CD4-positive, alpha-beta T cell (primary cell): Measurements from ENCODE around the gene RTCB. TPM values are rescaled to one million over a fixed set of nuclear protein-coding genes. Genes with fewer than 3 reads are reported as not detected.

Experiments used
- ATAC-seq: fragments of 200-7000 bp; cut with Tn5 transposase; one replicate; pipeline ENCODE4 v1.10.0; 2022; ENCODE audit warnings: mild to moderate bottlenecking; ENCODE audit not compliant: poor library complexity
- CTCF ChIA-PET: fragments of 350-600 bp; sonication (Branson Sonifier 250); formaldehyde crosslinking; loops from one replicate; lab custom pipeline; 2021; ENCODE audit warnings: antibody characterized with exemption, inconsistent platforms; lab: Charles Lee
- POLR2A ChIA-PET: fragments of 350-600 bp; sonication (Branson Sonifier 250); formaldehyde crosslinking; loops from one replicate; lab custom pipeline; 2021; ENCODE audit warnings: antibody characterized with exemption, inconsistent platforms; lab: Charles Lee
- DNase-seq, 14 experiments: peaks; one replicate each; pipeline ENCODE4 v3.0.0-alpha.2; 2013 to 2020; ENCODE audit warnings: mixed read lengths in 2 of 14
- H3K27ac ChIP-seq, 2 donors: one replicate each; pipeline versions ENCODE4 v1.5.1 to v1.7.0; 2013; ENCODE audit warnings: low read length in 2 of 2, low read depth in 1 of 2, mild to moderate bottlenecking in 1 of 2
- H3K27me3 ChIP-seq, 2 experiments: 1 replicate in 1 of 2; 2 replicates in 1 of 2; pipeline versions ENCODE4 v1.6.1 to v1.7.0; 2013; ENCODE audit warnings: low read length in 2 of 2, control low read depth in 1 of 2, mild to moderate bottlenecking in 1 of 2, moderate library complexity in 1 of 2; ENCODE audit not compliant: insufficient read depth in 2 of 2, control insufficient read depth in 1 of 2
- H3K36me3 ChIP-seq: one replicate; pipeline ENCODE4 v1.6.1; 2013; ENCODE audit warnings: low read length, control low read depth; ENCODE audit not compliant: insufficient read depth
- H3K4me1 ChIP-seq: one replicate; pipeline ENCODE4 v1.6.1; 2013; ENCODE audit warnings: low read length, control low read depth; ENCODE audit not compliant: insufficient read depth
- H3K4me3 ChIP-seq: one replicate; pipeline ENCODE4 v1.5.1; 2013; ENCODE audit warnings: mild to moderate bottlenecking, low read length, moderate library complexity
- H3K9me3 ChIP-seq, 2 experiments: 1 replicate in 1 of 2; 2 replicates in 1 of 2; pipeline versions ENCODE4 v1.6.1 to v1.7.0; 2013; ENCODE audit warnings: low read length in 2 of 2, mild to moderate bottlenecking in 2 of 2, control low read depth in 1 of 2, moderate library complexity in 1 of 2; ENCODE audit not compliant: control insufficient read depth in 1 of 2, insufficient read depth in 1 of 2
- H3K27ac Mint-ChIP-seq: one replicate; pipeline ENCODE4 v1.8.0; 2020; ENCODE audit warnings: mixed read lengths
- H3K27me3 Mint-ChIP-seq: one replicate; pipeline ENCODE4 v1.8.0; 2021; ENCODE audit warnings: mixed read lengths
- H3K36me3 Mint-ChIP-seq: one replicate; pipeline ENCODE4 v1.8.0; 2021; ENCODE audit warnings: low read depth, mixed read lengths
- H3K4me1 Mint-ChIP-seq: one replicate; pipeline ENCODE4 v1.8.0; 2021; ENCODE audit warnings: low read depth, mixed read lengths
- H3K4me3 Mint-ChIP-seq: one replicate; pipeline ENCODE4 v1.8.0; 2020; ENCODE audit warnings: mild to moderate bottlenecking, mixed read lengths
- H3K9me3 Mint-ChIP-seq: one replicate; pipeline ENCODE4 v1.8.0; 2020; ENCODE audit warnings: mixed read lengths
- CTCF ChIP-seq: fragments of 200-600 bp; IDR thresholded peaks from one replicate; pipeline ENCODE4 v1.8.0; 2022; ENCODE audit warnings: antibody characterized with exemption, mild to moderate bottlenecking
- intact Hi-C, 2 experiments: fragments of 100-400 bp; cut with DNase I in 1 of 2; cut with micrococcal nuclease in 1 of 2; formaldehyde crosslinking; loops; one replicate each; pipeline versions ENCODE4 v1.15.1 to v1.9.0; 2023 to 2025; cut with DNase I, micrococcal nuclease
- total RNA-seq, 174 experiments: library from RNA in 2 of 174; stranded (reverse) in 2 of 174; gene quantifications; one replicate each; pipeline ENCODE4 v1.2.3 and lab custom pipeline; 2021 to 2026

RTCB gene
- total RNA-seq, 2 experiments from 2014 or later: 30.1 to 36.0 TPM

DNA sequence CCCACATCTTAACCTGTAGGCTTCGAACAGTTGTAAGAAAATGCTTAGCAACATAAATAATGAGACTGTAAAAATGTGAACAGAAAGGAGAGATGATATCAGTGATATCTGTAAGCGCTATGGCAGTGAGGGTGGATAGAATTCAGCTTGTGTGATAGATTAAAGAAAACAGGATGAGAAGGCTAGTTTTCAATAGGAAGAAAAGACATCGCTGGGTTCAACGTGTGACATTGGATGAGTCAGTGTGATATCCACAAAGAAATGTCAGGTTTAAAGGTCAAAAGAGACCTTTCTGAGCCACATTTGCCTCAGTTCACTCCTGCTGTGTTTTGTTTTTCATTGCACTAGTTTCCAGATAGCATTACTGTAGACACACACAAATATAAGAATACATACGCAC is 68.1 kb downstream of the RTCB start:
- H3K4me3 Mint-ChIP-seq: no peak overlapping the region
- intact Hi-C loops: no loop called here

DNA sequence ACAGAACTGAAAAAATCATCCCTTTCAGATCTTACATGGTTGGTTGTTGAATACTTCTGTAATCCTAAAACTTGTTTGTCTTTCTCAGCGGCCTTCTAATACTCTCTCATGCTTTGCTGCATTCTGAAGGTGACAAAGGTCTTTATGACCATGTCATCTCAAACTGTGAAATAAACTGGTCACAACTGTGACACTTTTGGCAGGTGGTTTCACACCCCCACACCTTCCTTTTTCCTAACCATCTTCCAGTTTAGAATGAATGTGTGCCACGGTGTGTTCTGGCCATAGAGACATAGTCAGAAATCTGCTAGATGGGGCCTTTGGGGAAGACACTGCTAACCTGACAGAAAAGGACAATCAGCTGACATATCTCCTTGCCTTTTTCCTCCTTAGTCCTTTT is 69.1 kb downstream of the RTCB start:
- ATAC-seq (no peak), DNase-seq (no peak)
- no peaks in the 10 kb centered on the region for H3K36me3 ChIP-seq
- H3K27ac ChIP-seq: no peak overlapping the region
- POLR2A ChIA-PET: no interaction called here
- H3K9me3 Mint-ChIP-seq: no peaks in the 10 kb centered on the region
- intact Hi-C loops: no loop called here
- no peak overlapping the region for H3K27ac Mint-ChIP-seq
- no peak overlapping the region for H3K4me3 Mint-ChIP-seq
- TF ChIP-seq CTCF: no peak
- H3K36me3 Mint-ChIP-seq: no peaks in the 10 kb centered on the region
- H3K9me3 ChIP-seq: no peaks in the 10 kb centered on the region
- H3K27me3 Mint-ChIP-seq: peaks cover 63% of the 10 kb centered on the region
- CTCF ChIA-PET: no interaction called here
- H3K4me1 ChIP-seq: no peaks in the 10 kb centered on the region
- H3K4me1 Mint-ChIP-seq: no peaks in the 10 kb centered on the region
- peaks cover 10% of the 10 kb centered on the region in 2 experiments for H3K27me3 ChIP-seq
- H3K4me3 ChIP-seq: no peak overlapping the region

More for the DNA sequence above, 68.1 kb downstream of the RTCB start:
- no peak for TF ChIP-seq CTCF
- Histone ChIP-seq H3K4me3 (no peak overlapping the region), H3K36me3 (no peaks in the 10 kb centered on the region), H3K27me3 (peaks cover 10% of the 10 kb centered on the region in 2 experiments), H3K4me1 (no peaks in the 10 kb centered on the region), H3K27ac (no peak overlapping the region), H3K9me3 (no peaks in the 10 kb centered on the region)
- ATAC-seq: no peak
- CTCF ChIA-PET: interaction anchor here (1.8 kb wide), 1 partner anchor 9 kb away, joined by 4 read pairs; no protein-coding TSS in a partner anchor
- Mint-ChIP-seq H3K36me3 (no peaks in the 10 kb centered on the region), H3K27me3 (peaks cover 58% of the 10 kb centered on the region), H3K27ac (no peak overlapping the region), H3K4me1 (no peaks in the 10 kb centered on the region), H3K9me3 (no peaks in the 10 kb centered on the region)
- POLR2A ChIA-PET: no interaction called here
- DNase-seq: no peak

- Mint-ChIP-seq H3K4me1 (no peaks in the 10 kb centered on the region), H3K4me3 (no peak overlapping the region), H3K27ac (no peak overlapping the region), H3K27me3 (peaks cover 71% of the 10 kb centered on the region), H3K36me3 (no peaks in the 10 kb centered on the region), H3K9me3 (no peaks in the 10 kb centered on the region)
- CTCF ChIA-PET: no interaction called here
- no peak overlapping the region for H3K27ac ChIP-seq
- no peak overlapping the region for H3K4me3 ChIP-seq
- POLR2A ChIA-PET: no interaction called here
- no peaks in the 10 kb centered on the region for H3K4me1 ChIP-seq
- no peak for ATAC-seq
- peaks cover 10% of the 10 kb centered on the region in 2 experiments for H3K27me3 ChIP-seq
- no peaks in the 10 kb centered on the region for H3K9me3 ChIP-seq
- no peaks in the 10 kb centered on the region for H3K36me3 ChIP-seq
- intact Hi-C loops: no loop called here
- DNase-seq: no peak
- TF ChIP-seq CTCF: no peak
Measured at GRCh38 chr22:32341122-32341740, 70.8 kb downstream of the RTCB start.
